Hematopoietic multipotent progenitor cell treated with erythropoietin and hydrocortisone succinate and interleukin-3 and kit ligand, for 17 days (in vitro differentiated cells): Measurements from ENCODE around the gene PLXNA4.

Experiments used
- DNase-seq: peaks from one replicate; pipeline ENCODE4 v3.0.0-alpha.2; 2015; ENCODE audit warnings: low spot score

PLXNA4 gene

GRCh38 chr7:132138817-132139216 lies 437.5 kb downstream of the PLXNA4 start:
- no peak for DNase-seq

DNA sequence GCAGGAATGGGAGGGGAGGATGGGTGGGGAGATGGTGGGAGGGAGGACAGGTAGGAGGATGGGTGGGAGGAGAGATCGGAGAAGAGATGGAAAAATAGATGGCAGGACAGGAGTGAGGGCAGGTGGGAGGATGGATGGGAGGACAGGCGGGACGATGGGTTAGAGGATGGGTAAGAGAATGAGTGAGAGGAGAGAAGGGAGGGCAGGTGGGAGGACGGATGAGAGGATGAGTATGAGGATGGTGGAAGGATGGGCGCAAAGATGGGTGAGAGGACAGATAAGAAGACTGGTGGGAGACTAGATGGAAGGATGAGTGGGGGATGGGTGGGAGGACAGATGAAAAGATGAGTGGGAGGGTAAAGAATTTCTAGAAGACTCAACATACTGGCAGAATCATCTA lies 438.6 kb downstream of the PLXNA4 start:
- DNase-seq: no peak

- DNase-seq: no peak
These were observed 440.4 kb downstream of the PLXNA4 start for GRCh38 chr7:132135746-132136385.

DNA sequence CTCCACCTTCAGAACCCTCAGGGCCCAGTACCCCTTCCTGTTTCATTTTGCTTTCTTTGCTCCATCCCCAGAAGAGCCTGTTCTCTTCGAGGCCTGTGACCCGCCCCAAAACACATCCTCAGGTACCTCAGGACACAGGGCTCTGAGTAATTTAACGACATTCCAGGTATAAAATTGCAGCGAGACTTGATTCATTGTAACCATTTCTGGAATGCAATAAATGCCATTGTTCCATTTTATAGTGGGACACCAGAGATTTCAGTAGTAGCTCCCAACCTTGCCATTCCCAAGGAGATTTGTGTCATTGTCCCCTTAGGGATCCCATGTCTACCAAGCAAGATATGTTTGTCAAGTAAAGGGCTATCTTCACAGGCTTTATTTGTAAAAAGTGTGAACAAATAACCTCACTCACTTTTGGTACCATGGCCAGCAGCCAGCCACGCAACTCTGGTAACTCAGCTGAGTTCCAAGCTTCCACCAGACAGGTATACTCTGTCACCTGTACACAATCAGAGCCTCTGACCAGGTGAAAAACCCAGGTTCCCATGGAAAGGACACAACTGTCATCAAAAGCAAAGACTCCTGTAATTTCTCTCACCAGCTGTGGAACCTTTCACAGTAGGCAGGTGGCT lies 441.3 kb downstream of the PLXNA4 start:
- DNase-seq: no peak

DNA sequence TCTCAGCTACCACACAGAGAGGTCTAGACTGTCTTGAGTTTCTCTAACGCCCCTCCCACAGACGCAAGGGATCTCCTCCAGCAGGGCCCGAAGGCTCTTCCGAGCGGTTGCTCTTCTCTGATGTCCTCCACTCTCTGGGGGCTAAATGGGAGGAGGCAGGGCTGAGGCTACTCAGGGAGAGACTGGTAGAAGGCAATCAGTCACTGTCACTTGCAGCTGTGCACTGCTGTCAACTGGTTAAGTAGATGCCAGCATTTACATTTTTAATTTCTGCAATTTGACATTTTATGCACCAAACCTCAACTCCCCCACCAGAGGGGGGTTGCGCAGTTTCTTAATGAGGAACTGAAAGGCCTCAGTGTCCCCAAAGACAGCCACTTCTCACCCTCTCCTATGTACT lies 442.8 kb downstream of the PLXNA4 start:
- no peak for DNase-seq

GRCh38 chr7:132131196-132131595 lies 445.1 kb downstream of the PLXNA4 start:
- no peak for DNase-seq

DNA sequence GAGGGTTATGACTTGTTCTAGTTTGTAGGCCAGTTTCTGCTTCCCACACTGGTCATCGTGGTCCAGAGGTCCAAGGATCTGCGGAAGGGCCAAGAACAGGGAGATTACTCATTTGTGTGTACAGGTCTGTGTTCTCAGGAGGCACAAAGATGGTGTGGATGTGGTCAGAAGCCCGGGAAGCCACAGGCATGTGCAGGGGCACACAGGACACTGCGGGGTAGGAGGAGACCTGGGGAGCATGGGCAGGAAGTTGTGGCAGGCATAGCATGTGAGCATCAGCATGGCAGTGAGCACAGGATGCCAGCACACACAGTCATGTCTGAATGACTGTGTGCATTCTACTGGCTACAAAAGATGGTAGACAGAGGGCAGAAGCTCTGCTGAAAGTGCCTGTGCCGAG lies 445.8 kb downstream of the PLXNA4 start:
- no peak for DNase-seq

DNA sequence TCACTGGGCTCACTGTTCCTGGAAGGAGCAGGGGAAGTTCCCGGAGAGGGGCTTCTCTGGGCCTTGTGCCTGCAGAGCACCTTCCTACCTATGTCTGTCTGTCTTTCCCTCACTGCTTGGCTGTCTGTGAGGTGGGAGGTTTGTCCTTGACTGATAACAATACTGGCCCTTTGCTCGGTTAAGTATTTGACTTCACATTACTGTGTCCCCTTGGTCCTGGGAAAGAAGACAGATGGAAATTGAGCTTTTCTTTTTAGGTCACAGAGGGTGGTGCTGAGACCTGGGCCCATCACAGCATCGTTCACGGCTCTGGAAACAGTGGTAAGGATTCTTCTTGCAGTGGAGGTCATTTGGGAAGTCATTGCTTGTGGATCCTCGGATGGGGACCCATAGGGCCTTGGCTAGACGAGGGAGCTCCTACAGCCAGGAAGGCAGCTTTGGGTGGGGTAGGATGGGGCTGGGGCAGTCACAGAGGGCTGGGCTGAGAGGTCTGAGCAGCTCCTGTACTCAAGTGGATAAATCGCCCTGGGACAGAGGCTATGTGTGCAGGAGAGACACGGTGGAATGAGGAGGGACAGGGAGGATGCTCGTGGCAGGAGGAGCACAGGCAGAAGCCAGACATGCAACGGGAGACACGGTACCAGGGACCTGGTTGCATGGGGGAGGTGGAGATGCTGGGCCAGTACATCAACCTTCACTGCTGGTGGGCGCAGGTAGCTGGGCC lies 450.2 kb downstream of the PLXNA4 start:
- no peak for DNase-seq

GRCh38 chr7:132125096-132125495 lies 451.2 kb downstream of the PLXNA4 start:
- DNase-seq: no peak

DNA sequence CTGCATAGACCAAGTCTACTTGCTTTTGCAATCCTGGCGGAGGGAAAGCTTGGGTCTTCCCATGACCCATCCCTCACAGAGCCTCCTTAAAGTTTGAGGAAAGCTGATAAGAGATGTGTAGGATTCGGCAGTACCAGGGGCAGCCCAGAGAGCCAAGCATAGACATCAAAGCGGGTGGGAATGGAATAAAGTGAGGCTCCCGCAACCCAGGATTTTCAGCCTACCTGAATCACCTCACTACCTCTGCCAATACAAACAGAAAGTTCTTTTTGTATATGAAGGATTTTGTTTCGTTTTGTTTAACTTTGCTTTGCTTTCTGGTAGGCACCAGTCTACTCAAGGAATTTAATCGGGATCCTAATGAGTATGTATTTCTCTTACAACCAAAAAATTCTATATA lies 451.7 kb downstream of the PLXNA4 start:
- no peak for DNase-seq

DNA sequence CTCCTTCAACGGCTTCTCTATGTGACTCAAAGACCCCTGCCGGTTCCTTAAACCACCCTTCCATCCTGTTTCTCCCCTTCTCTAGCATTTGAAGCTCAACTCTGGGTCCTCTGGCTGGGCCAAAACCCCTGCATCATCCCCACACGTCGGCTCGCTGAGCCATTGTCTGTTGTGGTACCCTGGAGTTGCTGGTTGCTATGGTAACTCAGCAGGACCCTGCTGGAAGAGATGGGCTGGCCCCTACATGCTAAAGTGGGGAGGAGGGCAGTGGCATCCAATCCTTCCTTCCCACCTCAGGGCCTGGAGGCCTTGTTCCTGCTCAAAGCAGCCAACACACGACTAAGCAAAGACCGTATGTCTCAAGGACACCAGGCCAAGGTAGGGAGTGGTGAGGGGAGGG lies 452.5 kb downstream of the PLXNA4 start:
- DNase-seq: no peak

DNA sequence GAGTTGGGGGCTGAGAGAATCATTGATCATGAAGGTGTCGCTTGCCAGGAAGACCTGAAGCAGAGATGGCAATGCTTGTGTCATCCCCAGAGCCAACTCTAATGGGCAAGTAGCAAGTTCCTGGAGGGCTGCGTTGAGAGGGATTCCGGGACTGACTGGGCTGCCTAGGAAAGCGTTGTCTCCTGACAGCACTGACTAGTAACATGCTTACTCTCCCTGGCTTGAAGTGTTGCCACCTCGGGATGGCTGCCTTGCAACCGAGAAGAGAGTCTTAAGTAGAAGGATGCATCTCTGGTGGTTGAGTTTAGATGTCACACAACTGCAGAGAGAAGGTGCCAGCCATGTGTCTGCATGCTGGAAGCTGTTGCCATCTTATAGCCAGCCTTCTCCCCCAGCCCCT lies 453.4 kb downstream of the PLXNA4 start:
- no peak for DNase-seq

- DNase-seq: no peak
These were observed 454.3 kb downstream of the PLXNA4 start for GRCh38 chr7:132121987-132122386.

DNA sequence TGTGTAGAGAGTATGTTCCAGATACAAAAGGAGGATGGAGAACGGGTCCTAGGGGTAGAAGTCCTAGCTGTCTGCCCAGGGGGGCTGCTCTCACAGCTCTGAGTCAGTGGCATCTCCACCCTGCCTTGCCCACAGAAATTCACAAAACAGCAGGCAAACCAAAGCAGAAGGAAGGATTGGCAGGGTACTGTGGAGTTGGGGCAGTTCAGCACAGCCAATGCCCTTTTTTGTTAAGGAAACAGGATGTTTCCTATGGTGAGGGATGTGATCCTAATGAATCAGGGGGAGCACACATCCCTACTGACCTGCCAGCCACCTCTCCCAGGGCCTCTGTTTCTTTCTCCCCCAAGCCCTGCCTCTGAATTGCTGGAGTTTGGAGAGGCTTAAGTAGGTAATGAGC lies 457.6 kb downstream of the PLXNA4 start:
- no peak for DNase-seq

DNA sequence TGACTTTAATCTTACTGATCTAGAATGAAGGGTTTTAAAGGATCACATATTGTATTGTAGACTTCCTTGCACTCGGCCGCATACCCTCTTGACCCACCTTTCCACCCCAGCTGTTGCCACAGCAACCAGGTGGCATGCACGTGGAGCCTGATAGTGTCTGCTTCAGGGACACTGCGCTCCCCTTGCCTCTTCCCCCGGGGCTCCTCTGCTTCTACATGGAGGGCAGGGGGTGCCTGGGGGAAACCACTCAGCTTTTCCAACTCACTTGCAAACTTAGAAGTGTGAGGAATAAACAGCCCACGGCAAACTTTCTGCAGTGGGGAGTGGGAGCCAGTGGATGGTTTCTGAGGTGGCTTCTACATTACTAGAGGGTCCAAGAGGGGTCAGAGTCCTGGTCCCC lies 458.6 kb downstream of the PLXNA4 start:
- no peak for DNase-seq

DNA sequence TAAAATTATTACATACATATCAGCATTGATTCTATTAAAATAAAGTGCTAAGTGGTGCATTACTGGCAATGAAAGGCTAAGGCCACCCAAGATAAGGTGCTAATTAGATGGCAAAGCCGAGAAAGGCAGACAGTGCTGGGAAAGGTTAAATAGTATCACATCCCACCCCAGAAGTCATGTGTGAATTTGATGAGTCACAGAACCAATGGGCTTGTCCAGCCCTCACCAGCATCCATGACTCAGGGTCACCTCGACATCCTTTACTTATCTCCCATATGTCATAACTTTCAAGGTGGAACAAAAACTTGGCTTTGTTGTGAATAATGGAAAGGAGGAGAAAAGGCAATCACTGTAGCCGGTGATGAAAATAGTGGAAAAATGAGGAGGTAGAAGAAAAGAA lies 459.1 kb downstream of the PLXNA4 start:
- DNase-seq: no peak

DNA sequence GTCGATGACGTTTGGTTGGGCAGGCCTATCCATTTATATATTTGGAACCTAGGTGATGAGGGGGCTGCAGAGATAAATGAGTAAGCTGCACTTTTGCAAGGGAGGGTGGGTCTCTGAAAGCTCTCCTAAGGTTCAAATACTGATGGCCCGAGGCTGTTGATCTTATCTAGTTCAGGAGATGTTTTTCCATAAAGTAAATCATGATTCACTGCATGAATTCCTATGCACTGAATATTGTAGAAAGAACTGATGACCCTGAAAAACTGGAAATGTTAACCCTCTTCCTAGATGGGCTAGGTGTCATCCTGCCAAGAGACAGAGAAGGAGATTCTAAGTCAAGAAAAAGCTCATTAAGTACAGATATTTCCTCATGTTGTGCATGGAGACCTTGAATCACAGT lies 459.9 kb downstream of the PLXNA4 start:
- no peak for DNase-seq

DNA sequence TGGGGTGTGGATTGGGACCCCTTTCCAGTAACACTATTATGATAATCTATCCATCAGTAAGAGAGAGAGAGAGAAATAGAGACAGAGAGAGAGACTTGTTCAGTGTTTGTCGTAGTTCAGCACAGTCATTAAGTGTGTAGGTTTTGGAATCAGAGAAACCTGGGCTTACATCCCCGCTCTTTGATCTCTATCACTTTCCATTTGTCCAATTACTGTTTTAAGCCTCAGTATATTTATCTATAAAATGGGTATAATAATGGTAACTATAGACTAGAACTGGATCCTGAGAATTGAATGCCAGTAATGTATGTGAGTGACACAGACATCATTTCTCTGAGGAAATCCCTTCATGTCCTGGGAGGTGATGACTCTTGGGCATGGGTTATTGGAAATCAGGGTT lies 460.5 kb downstream of the PLXNA4 start:
- DNase-seq: no peak

DNA sequence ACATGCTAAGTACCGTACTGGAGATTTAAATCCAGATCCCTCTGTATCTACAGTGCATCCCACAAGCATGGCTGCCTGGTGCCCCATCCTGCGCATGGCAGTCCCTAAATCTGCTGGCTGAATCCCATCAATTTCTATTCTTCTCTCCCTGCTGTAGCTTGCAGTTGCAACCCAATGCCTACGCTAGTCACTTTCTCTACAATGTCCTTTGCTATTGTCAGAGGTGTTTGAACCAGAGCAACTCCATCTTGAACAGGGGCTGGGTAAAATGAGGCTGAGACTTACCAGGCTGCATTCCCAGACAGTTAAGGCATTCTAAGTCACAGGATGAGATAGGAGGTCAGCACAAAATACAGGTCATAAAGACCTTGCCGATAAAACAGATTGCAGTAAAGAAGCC lies 461.2 kb downstream of the PLXNA4 start:
- DNase-seq: no peak

GRCh38 chr7:132114411-132114810 lies 461.9 kb downstream of the PLXNA4 start:
- no peak for DNase-seq

GRCh38 chr7:132113536-132114371 lies 462.5 kb downstream of the PLXNA4 start:
- no peak for DNase-seq

- no peak for DNase-seq
These were observed 463.6 kb downstream of the PLXNA4 start for GRCh38 chr7:132112657-132113056.

DNA sequence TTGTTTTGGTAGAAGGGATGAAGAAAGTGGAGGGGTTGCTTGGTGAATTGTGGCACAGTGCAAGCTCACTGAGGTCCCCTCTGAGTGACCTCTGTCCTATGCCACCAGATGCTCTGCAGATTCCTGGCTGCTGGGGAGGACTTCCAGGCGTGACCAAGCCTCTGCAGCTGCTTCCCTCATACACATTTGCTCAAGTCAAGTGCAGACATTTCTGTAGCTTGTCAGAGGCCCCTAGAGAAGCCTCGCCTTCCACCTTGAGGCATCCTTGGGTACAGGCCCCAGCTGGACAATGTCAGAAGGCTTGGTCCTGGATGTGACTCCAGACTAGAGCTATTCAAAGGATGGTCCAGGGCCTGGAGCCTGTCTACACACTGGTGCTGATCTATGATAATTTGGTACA lies 464.2 kb downstream of the PLXNA4 start:
- no peak for DNase-seq
